ENCODE measurements around the gene DFFA.

DFFA gene

DNA sequence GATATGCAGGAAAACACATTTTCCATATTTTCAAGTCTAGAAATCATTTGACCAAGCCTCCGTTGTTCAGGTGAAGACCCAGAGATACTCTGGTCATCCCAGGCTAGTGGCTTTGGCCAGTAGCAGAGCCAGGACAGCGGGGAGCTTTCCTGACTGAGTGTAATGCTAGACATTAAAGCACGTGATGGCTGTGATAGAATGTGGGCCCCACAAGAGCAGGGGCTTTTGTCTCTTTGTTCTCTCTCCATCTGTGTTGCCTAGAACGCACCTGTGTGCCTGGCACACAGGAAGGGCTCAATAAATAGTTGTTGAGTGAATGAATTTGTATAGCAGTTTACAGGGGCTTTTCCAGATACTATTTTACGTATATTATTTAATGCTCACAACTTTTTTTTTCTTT lies 31.5 kb downstream of the DFFA start:
- Histone ChIP-seq H3K9ac (ENCODE audit: low read length) (no peak overlapping the region), H3K9me3 (ENCODE audit: insufficient read depth, low read length) (no peaks in the 10 kb centered on the region), H3F3A (ENCODE audit: insufficient read depth) (no peaks in the 10 kb centered on the region), H3K36me3 (ENCODE audit: low read length) (no peaks in the 10 kb centered on the region), H3K27ac (ENCODE audit: low read depth, low read length) (no peak overlapping the region), H3K9me2 (replicated peaks; ENCODE audit: insufficient read depth, low read length) (no peaks in the 10 kb centered on the region), H3K4me3 (ENCODE audit: insufficient read depth, low read length, poor library complexity, severe bottlenecking) (no peak overlapping the region), H4K20me1 (ENCODE audit: low read depth, low read length) (no peaks in the 10 kb centered on the region), H3K79me2 (ENCODE audit: insufficient read depth, low read length) (no peaks in the 10 kb centered on the region), H3K4me2 (ENCODE audit: low read depth, low read length, poor library complexity, severe bottlenecking) (no peak overlapping the region), H2AFZ (ENCODE audit: low read depth, low read length, severe bottlenecking) (no peak overlapping the region), H3K27me3 (ENCODE audit: low read length) (no peaks in the 10 kb centered on the region)
- no peak for TF ChIP-seq EZH2phosphoT487 (conservative IDR thresholded peaks at IDR 0.05; ENCODE audit: low read length)
- TF ChIP-seq CTCF (IDR thresholded peaks at IDR 0.05; ENCODE audit: insufficient read depth, low read length, poor library complexity, severe bottlenecking), result no peak

GRCh38 chr1:10440305-10440704 lies 32.0 kb downstream of the DFFA start:
- H3K9me2 ChIP-seq (replicated peaks; ENCODE audit: insufficient read depth, low read length), result no peaks in the 10 kb centered on the region
- H3K36me3 ChIP-seq (ENCODE audit: low read length), result no peaks in the 10 kb centered on the region
- H3K79me2 ChIP-seq (ENCODE audit: insufficient read depth, low read length), result no peaks in the 10 kb centered on the region
- H3K4me2 ChIP-seq (ENCODE audit: low read depth, low read length, poor library complexity, severe bottlenecking), result no peak overlapping the region
- no peak overlapping the region for H3K27ac ChIP-seq (ENCODE audit: low read depth, low read length)
- H3K9ac ChIP-seq (ENCODE audit: low read length), result no peak overlapping the region
- H3F3A ChIP-seq (ENCODE audit: insufficient read depth), result no peaks in the 10 kb centered on the region
- no peaks in the 10 kb centered on the region for H3K27me3 ChIP-seq (ENCODE audit: low read length)
- H4K20me1 ChIP-seq (ENCODE audit: low read depth, low read length), result no peaks in the 10 kb centered on the region
- no peak overlapping the region for H3K4me3 ChIP-seq (ENCODE audit: insufficient read depth, low read length, poor library complexity, severe bottlenecking)
- no peaks in the 10 kb centered on the region for H3K9me3 ChIP-seq (ENCODE audit: insufficient read depth, low read length)
- H2AFZ ChIP-seq (ENCODE audit: low read depth, low read length, severe bottlenecking), result no peak overlapping the region
- TF ChIP-seq CTCF (IDR thresholded peaks at IDR 0.05; ENCODE audit: insufficient read depth, low read length, poor library complexity, severe bottlenecking), result no peak
- TF ChIP-seq EZH2phosphoT487 (conservative IDR thresholded peaks at IDR 0.05; ENCODE audit: low read length), result no peak

- Histone ChIP-seq H3K79me2 (ENCODE audit: insufficient read depth, low read length) (no peaks in the 10 kb centered on the region), H3K4me3 (ENCODE audit: insufficient read depth, low read length, poor library complexity, severe bottlenecking) (no peak overlapping the region), H3K4me2 (ENCODE audit: low read depth, low read length, poor library complexity, severe bottlenecking) (no peak overlapping the region), H3K36me3 (ENCODE audit: low read length) (no peaks in the 10 kb centered on the region), H4K20me1 (ENCODE audit: low read depth, low read length) (no peaks in the 10 kb centered on the region), H3K27me3 (ENCODE audit: low read length) (no peaks in the 10 kb centered on the region), H3K9me2 (replicated peaks; ENCODE audit: insufficient read depth, low read length) (no peaks in the 10 kb centered on the region), H3K9ac (ENCODE audit: low read length) (no peak overlapping the region), H3F3A (ENCODE audit: insufficient read depth) (no peaks in the 10 kb centered on the region), H2AFZ (ENCODE audit: low read depth, low read length, severe bottlenecking) (no peak overlapping the region), H3K27ac (ENCODE audit: low read depth, low read length) (no peak overlapping the region), H3K9me3 (ENCODE audit: insufficient read depth, low read length) (no peaks in the 10 kb centered on the region)
- TF ChIP-seq CTCF (IDR thresholded peaks at IDR 0.05; ENCODE audit: insufficient read depth, low read length, poor library complexity, severe bottlenecking) (no peak), EZH2phosphoT487 (conservative IDR thresholded peaks at IDR 0.05; ENCODE audit: low read length) (no peak)
Measured at GRCh38 chr1:10438677-10439163, 33.6 kb downstream of the DFFA start.

Measured in SU-DHL-6 (cell line).